Ectodermal cell (in vitro differentiated cells): Measurements from ENCODE around the gene SFTPA2. TPM values are rescaled to one million over a fixed set of nuclear protein-coding genes. Genes with fewer than 3 reads are reported as not detected.
"Not testable (repeated sequence)": the region's sequence is repeated elsewhere in the genome, so short reads cannot be mapped to it uniquely, and the experiment has no call there.

Experiments used
- H3K27ac ChIP-seq: 2 replicates; pipeline ENCODE4 v1.7.0; 2013; ENCODE audit warnings: mild to moderate bottlenecking, low read depth, low read length; ENCODE audit not compliant: insufficient read depth, poor library complexity, severe bottlenecking
- H3K27me3 ChIP-seq: 2 replicates; pipeline ENCODE4 v1.7.0; 2013; ENCODE audit warnings: mild to moderate bottlenecking, low read length; ENCODE audit not compliant: insufficient read depth, control insufficient read depth, poor library complexity, severe bottlenecking
- H3K36me3 ChIP-seq: one replicate; pipeline ENCODE4 v1.7.0; 2013; ENCODE audit warnings: low read length; ENCODE audit not compliant: control insufficient read depth, insufficient read depth
- H3K4me1 ChIP-seq: one replicate; pipeline ENCODE4 v1.7.0; 2013; ENCODE audit warnings: low read length; ENCODE audit not compliant: control insufficient read depth, insufficient read depth
- H3K4me3 ChIP-seq: 2 replicates; pipeline ENCODE4 v1.7.0; 2013; ENCODE audit warnings: low read depth, low read length, control low read depth; ENCODE audit not compliant: insufficient read depth
- H3K9me3 ChIP-seq: 2 replicates; pipeline ENCODE4 v1.7.0; 2013; ENCODE audit warnings: mild to moderate bottlenecking, low read length, moderate library complexity; ENCODE audit not compliant: control insufficient read depth
- WGBS, 2 experiments: methylation state at CpG; one replicate each; pipeline ENCODE4 v1.1.7; 2013; ENCODE audit warnings: missing lambda C conversion rate in 2 of 2; 5-methylcytosine and 5-hydroxymethylcytosine counted together
- polyA plus RNA-seq, 4 experiments: library from polyadenylated mRNA; stranded (reverse); fragments of 50-300 nt; gene quantifications; one replicate each; pipeline ENCODE4 v1.2.3, GENCODE V29; 2013

Gene SFTPA2
- polyA plus RNA-seq (2013, experiment 1 of 4), result not detected
- polyA plus RNA-seq (2013, experiment 2 of 4), result not detected
- polyA plus RNA-seq (2013, experiment 3 of 4), result not detected
- 0.08 TPM for polyA plus RNA-seq (2013, experiment 4 of 4)

- 84 to 97% methylated on average over 1 of the region's 1 CpG for WGBS, 2 experiments
- Histone ChIP-seq H3K36me3 (no peaks in the 10 kb centered on the region), H3K4me1 (no peaks in the 10 kb centered on the region), H3K27me3 (peaks cover 3% of the 10 kb centered on the region), H3K9me3 (no peaks in the 10 kb centered on the region), H3K27ac (no peak within 1 kb of the TSS), H3K4me3 (no peak within 1 kb of the TSS)
These were observed at the start of gene SFTPA2 for GRCh38 chr10:79560160-79560709. Gene SFTPA2 (minus strand): TSS chr10:79560407. CDS start chr10:79559483, 924 bp downstream.

DNA sequence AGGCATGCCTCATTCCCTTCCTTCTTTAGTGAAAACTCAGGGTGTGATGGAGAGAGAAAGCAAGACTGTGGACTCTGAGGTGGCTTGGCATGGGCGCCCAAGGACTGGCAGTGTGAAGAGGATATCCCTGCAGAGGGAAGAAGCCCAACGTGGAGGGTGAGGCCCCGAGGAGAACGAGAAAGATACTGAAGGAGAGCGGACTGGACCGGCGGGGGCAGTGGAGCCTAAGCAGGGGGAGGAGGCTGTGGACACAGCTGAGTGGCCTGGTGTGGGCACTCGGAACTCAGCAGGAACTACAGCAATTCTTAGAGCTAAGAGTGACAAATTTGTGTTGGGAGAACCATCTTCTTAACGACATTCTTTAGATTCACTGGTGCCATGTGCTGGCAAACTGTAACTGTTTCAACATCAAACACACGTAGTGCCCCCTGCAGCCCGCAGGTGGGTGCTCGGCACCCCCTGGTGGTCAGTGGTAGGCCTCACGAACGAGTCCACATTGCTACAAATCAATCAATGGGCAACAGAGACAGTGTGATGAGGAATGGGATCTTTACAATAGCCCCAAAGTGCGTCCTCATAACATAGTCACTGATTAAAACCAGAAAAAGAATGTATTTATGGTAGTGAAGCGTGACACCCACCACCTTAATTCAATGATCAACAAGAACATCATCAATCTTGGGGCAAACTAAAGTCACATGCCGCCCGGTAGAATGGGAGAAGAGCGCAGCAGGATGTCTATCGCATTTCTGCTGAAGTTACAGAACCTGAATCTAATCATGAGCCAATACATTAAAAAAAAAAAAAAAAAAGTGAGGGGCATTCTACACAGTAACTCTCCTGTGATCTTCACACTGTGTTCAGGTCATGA is 48.5 kb upstream of the SFTPA2 start:
- WGBS, 2 experiments, result 66 to 67% methylated on average over 19 to 20 of the region's 20 CpGs
- Histone ChIP-seq H3K36me3 (no peaks in the 10 kb centered on the region), H3K27me3 (no peaks in the 10 kb centered on the region), H3K4me1 (peaks cover 4% of the 10 kb centered on the region), H3K4me3 (no peak overlapping the region), H3K27ac (no peak overlapping the region), H3K9me3 (no peaks in the 10 kb centered on the region)

- H3K27me3 ChIP-seq, result no peaks in the 10 kb centered on the region
These were observed 45.1 kb upstream of the SFTPA2 start for GRCh38 chr10:79605308-79605707.

GRCh38 chr10:79604294-79604693 is 44.1 kb upstream of the SFTPA2 start:
- WGBS, 2 experiments, result 84 to 94% methylated on average over 1 of the region's 1 CpG
- Histone ChIP-seq H3K27ac (no peak overlapping the region), H3K36me3 (no peaks in the 10 kb centered on the region), H3K4me1 (no peaks in the 10 kb centered on the region), H3K4me3 (no peak overlapping the region), H3K27me3 (no peaks in the 10 kb centered on the region), H3K9me3 (no peaks in the 10 kb centered on the region)

More at GRCh38 chr10:79605308-79605707, 45.1 kb upstream of the SFTPA2 start:
- Histone ChIP-seq H3K27ac (no peak overlapping the region), H3K36me3 (no peaks in the 10 kb centered on the region), H3K4me1 (peaks cover under 1% of the 10 kb centered on the region), H3K4me3 (no peak overlapping the region), H3K9me3 (no peaks in the 10 kb centered on the region)

DNA sequence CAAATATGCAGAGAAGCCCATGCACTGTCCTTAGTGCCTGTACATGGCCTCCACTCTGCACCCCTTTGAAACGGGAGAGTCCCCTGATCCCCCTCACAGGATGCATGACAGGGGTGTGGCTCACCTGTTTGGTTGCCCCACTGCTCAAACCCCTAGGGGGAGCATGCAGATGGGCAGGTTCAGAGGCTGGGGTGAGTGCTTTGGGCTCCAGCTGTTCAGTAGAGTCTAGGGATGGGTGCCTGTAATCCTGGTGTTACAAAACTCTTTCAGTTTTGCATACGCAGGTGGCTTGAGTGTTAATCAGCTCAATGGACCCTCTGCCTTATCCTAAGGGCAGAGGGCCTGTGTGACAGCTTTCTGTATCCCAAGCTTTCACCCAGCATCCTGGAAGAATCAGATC is 42.7 kb upstream of the SFTPA2 start:
- no peaks in the 10 kb centered on the region for H3K36me3 ChIP-seq
- no peaks in the 10 kb centered on the region for H3K4me1 ChIP-seq
- no peak overlapping the region for H3K4me3 ChIP-seq
- H3K9me3 ChIP-seq, result peaks cover 4% of the 10 kb centered on the region
- no peak overlapping the region for H3K27ac ChIP-seq
- no peaks in the 10 kb centered on the region for H3K27me3 ChIP-seq
- 74 to 92% methylated on average over 2 of the region's 2 CpGs for WGBS, 2 experiments

DNA sequence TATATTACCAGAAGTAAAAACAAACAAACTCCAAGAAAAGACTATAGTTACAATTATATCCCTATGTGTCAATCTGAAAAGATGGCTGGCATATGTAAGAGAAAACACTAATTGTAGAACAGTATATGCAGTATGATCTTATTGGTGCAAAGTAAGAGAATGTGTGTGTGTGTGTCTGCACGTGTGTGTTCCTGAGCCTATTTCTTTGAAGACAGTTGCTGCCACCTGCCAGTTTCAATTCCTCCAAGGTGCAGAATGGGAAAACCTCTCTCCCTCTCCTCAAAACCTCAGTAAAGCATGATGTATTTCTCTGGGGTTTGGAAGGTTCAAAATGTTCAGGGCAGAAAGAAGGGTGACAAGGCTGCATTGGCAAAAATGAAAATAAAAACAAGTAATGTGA is 41.7 kb upstream of the SFTPA2 start:
- no peaks in the 10 kb centered on the region for H3K36me3 ChIP-seq
- WGBS, 2 experiments, result 29 to 81% methylated on average over 1 of the region's 1 CpG
- H3K27ac ChIP-seq, result no peak overlapping the region
- peaks cover 4% of the 10 kb centered on the region for H3K9me3 ChIP-seq
- no peaks in the 10 kb centered on the region for H3K27me3 ChIP-seq
- no peak overlapping the region for H3K4me3 ChIP-seq
- H3K4me1 ChIP-seq, result no peaks in the 10 kb centered on the region

DNA sequence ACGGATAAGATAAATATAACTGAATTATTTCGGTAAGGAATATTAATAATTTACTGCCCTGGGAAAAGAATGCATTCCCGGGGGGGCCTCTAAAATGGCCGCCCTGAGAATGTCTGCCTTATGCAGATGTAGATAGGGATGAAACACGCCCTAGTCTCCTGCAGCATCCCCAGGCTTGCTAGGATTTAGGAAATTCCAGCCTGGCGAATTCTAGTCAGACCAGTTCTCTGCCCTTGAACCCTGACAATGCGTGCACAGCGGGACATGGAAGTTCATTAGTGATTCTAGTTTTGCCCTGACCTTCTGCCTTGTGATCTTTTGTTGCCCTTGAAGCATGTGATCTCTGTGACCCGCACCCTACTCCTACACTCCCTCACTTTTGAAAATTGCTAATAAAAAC is 39.4 kb upstream of the SFTPA2 start:
- not testable (repeated sequence) for H3K27me3 ChIP-seq, H3K9me3 ChIP-seq, H3K4me3 ChIP-seq, H3K36me3 ChIP-seq, H3K27ac ChIP-seq, H3K4me1 ChIP-seq
- WGBS, 2 experiments, result 82 to 90% methylated on average over 9 of the region's 9 CpGs

DNA sequence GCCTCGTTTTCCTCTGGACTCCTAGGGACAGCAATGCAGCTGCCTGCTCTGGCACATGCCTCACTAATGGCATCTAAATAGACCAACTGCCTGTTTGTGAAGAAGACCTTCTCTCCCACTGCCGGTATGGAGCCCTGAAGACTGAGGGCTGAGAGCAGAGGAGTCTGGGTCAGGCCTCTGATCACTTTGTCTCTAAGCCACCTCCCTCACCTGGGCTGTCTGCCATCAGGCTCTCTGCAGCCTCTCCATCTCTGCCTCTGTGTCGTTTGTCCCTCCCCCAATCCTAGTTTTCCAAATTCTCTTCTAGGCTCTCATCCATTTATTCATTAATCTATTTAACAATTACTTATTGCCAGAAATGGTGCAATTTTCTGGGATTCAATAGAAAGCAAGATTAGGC is 35.3 kb upstream of the SFTPA2 start:
- 55 to 57% methylated on average over 3 of the region's 3 CpGs for WGBS, 2 experiments

DNA sequence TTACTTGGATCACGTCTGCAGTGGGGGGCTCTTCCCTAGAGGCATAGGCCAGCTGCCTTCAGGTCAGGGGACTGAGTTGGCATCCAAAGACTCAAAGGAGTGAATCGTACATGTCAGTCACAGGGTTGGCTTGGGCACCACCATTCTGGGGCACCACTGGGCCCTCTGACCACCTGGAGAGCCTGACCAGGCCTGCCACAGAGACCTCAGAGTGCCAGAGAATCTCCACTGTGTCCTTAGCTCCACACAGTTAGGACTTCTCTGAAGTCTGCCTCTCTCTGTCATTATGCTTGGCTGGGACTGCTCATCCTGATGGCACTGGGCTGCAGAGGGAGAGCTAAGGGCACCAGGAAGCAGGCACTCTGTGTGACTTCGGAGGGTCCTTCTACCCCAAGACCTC is 34.4 kb upstream of the SFTPA2 start:
- H3K4me3 ChIP-seq, H3K4me1 ChIP-seq, H3K36me3 ChIP-seq, H3K9me3 ChIP-seq, H3K27ac ChIP-seq, H3K27me3 ChIP-seq: not testable (repeated sequence)
- WGBS, 2 experiments, result 90% methylated on average over 3 of the region's 3 CpGs

More for the DNA sequence above, 35.3 kb upstream of the SFTPA2 start:
- no peaks in the 10 kb centered on the region for H3K36me3 ChIP-seq
- H3K27ac ChIP-seq, result no peak overlapping the region
- peaks cover 4% of the 10 kb centered on the region for H3K9me3 ChIP-seq
- H3K4me3 ChIP-seq, result no peak overlapping the region
- no peaks in the 10 kb centered on the region for H3K4me1 ChIP-seq
- no peaks in the 10 kb centered on the region for H3K27me3 ChIP-seq

GRCh38 chr10:79593377-79593776 is 33.2 kb upstream of the SFTPA2 start:
- H3K4me3 ChIP-seq, result no peak overlapping the region
- WGBS, 2 experiments, result 100% methylated on average over 1 of the region's 1 CpG

More at GRCh38 chr10:79593377-79593776, 33.2 kb upstream of the SFTPA2 start:
- no peaks in the 10 kb centered on the region for H3K27me3 ChIP-seq
- H3K27ac ChIP-seq, result no peak overlapping the region
- no peaks in the 10 kb centered on the region for H3K9me3 ChIP-seq
- no peaks in the 10 kb centered on the region for H3K36me3 ChIP-seq
- H3K4me1 ChIP-seq, result no peaks in the 10 kb centered on the region
